Measurements from ENCODE around the gene NFE2L2. TPM values are rescaled to one million over a fixed set of nuclear protein-coding genes. Genes with fewer than 3 reads are reported as not detected.
"Not testable (repeated sequence)": the region's sequence is repeated elsewhere in the genome, so short reads cannot be mapped to it uniquely, and the experiment has no call there.

Gene NFE2L2
- 100 to 1,000 TPM in 1 of 4 donors, 10 to 100 TPM in 3; 41.6 to 105 (median 65.2) TPM for total RNA-seq

DNA sequence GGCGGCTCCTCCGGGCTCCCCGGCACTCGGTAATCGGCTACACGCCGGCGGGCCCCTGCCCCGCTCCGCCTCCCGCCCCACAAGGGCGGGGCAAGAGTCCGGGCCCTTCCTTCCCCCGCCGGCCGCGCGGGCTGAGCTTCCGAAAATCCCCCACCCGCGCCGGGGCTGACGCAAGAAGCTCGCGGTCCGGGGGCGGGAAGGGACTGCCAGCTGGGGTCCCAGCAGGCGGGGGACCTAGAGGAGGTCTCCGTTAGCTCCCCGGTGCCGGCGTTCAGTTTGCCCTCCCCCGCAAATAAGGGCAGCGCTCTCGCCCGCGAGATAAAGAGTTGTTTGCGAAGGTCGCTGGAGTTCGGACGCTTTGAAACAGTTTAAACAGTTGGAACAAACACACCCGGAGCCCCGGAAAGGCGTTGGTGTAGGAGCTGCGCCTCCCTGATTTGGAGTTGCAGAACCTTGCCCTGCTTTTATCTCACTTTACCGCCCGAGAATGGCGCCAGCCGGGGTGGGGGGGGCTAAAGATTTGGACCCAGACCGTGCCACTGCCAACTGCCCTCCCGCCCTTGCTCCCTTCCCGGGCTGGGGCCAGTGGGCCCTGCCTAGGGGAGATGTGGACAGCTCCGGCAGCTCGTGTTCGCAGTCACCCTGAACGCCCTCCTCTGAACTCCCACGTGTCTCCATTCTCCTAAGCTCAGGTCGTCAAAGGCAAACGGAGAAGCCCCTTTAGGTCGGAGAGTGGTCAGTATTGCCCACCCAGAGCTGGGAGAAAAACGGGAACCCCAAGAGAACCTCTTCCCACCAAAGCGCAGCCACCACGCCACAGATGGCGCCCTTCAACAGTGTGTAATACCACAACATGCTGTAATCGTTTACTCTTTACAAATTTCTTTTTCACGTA lies at the start of gene NFE2L2:
Gene NFE2L2 (minus strand): TSS at position 35 of the 895 bp plus-strand sequence. CDS start 151 bp downstream, outside the sequence.
- Histone ChIP-seq H3K36me3 (no peaks in the 10 kb centered on the region), H3K9me3 (no peaks in the 10 kb centered on the region), H3K27ac (peak within 1 kb of the TSS; percentile 98 to 100 (median 98)), H3K27me3 (no peaks in the 10 kb centered on the region), H3K4me3 (peak within 1 kb of the TSS; percentile 73 to 96 (median 86)), H3K4me1 (peaks cover 15 to 48% (median 39%) of the 10 kb centered on the region in 4 donors)
- TF ChIP-seq POLR2A (IDR thresholded peaks at IDR 0.05) (peak; percentile 96), EP300 (IDR thresholded peaks at IDR 0.05; ENCODE audit: low read depth) (peak; percentile 51), CTCF (IDR thresholded peaks at IDR 0.05) (peak in 3 of 5 experiments; percentile 22 to 34 (median 29)), POLR2AphosphoS5 (IDR thresholded peaks at IDR 0.05) (peak; percentile 95 to 97 (median 96))
- 0% methylated on average over 5 to 58 of the region's 66 CpGs for WGBS, 2 donors (ENCODE audit: low coverage in 1 of 2)
- intact Hi-C loops (cut with DNase I; ENCODE audit: low total_unique reads), result loop anchor here (2.0 to 10.0 kb wide), 3 partner anchors 52 to 100 kb away; partner anchors contain the start of gene HNRNPA3
- DNase-seq, result peak; percentile 95
- in situ Hi-C loops (cut with MboI; ENCODE audit: low pct_ligation_motif_present in 1 of 4, low pct_unique_long_range_greater_than_20kb in 1 of 4, low sequenced_read_pairs in 3 of 4), result loop anchor here in 1 of 4 donors (10.0 kb wide), 1 partner anchor 100 kb away; no protein-coding TSS in a partner anchor

DNA sequence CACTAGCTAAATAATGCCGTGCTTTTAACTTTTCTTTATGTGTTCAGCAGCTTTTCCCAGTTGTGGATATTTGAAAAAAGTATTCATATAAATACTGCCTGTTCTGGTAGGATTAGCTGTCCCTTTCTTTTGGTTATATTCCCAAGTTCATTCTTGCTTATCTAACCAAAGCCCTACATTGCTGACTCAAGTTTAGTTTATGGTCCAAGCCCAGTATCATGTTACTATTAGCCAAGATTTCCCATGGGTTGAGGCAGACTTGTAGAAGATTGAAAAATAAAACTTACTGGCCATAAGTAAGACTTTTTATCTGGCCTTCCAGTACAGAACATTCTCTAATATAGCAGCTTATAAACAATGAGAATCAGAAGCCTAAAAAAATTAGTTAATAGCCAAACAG lies 49.7 kb upstream of the NFE2L2 start:
- H3K36me3 ChIP-seq, result no peaks in the 10 kb centered on the region
- no peak overlapping the region for H3K4me3 ChIP-seq
- in situ Hi-C loops (cut with MboI; ENCODE audit: low pct_ligation_motif_present in 1 of 4, low pct_unique_long_range_greater_than_20kb in 1 of 4, low sequenced_read_pairs in 3 of 4), result no loop called here
- H3K27me3 ChIP-seq, result no peaks in the 10 kb centered on the region
- H3K9me3 ChIP-seq, result no peaks in the 10 kb centered on the region
- 75 to 85% methylated on average over 1 of the region's 1 CpG for WGBS, 2 donors (ENCODE audit: low coverage in 1 of 2)
- intact Hi-C loops (cut with DNase I; ENCODE audit: low total_unique reads), result no loop called here
- DNase-seq, result no peak
- H3K4me1 ChIP-seq, result no peaks in the 10 kb centered on the region
- H3K27ac ChIP-seq, result peak overlapping the region in 3 of 4 donors; percentile 7 to 36 (median 22)
- TF ChIP-seq EP300 (IDR thresholded peaks at IDR 0.05; ENCODE audit: low read depth) (no peak), CTCF (IDR thresholded peaks at IDR 0.05) (no peak), POLR2AphosphoS5 (IDR thresholded peaks at IDR 0.05) (no peak), POLR2A (IDR thresholded peaks at IDR 0.05) (no peak)

GRCh38 chr2:177313162-177313781 lies 48.7 kb upstream of the NFE2L2 start:
- no peak for DNase-seq
- Histone ChIP-seq H3K36me3 (no peaks in the 10 kb centered on the region), H3K27me3 (no peaks in the 10 kb centered on the region), H3K27ac (peak overlapping the region in 1 of 4 donors; percentile 36), H3K9me3 (no peaks in the 10 kb centered on the region), H3K4me1 (no peaks in the 10 kb centered on the region), H3K4me3 (no peak overlapping the region)
- intact Hi-C loops (cut with DNase I; ENCODE audit: low total_unique reads), result no loop called here
- TF ChIP-seq POLR2AphosphoS5 (IDR thresholded peaks at IDR 0.05), result no peak
- TF ChIP-seq EP300 (IDR thresholded peaks at IDR 0.05; ENCODE audit: low read depth), result no peak
- no peak for TF ChIP-seq POLR2A (IDR thresholded peaks at IDR 0.05)
- no peak for TF ChIP-seq CTCF (IDR thresholded peaks at IDR 0.05)
- 78 to 89% methylated on average over 1 to 2 of the region's 2 CpGs for WGBS, 2 donors (ENCODE audit: low coverage in 1 of 2)
- in situ Hi-C loops (cut with MboI; ENCODE audit: low pct_ligation_motif_present in 1 of 4, low pct_unique_long_range_greater_than_20kb in 1 of 4, low sequenced_read_pairs in 3 of 4), result no loop called here

- Histone ChIP-seq H3K9me3 (no peaks in the 10 kb centered on the region), H3K4me3 (no peak overlapping the region), H3K27me3 (no peaks in the 10 kb centered on the region), H3K36me3 (no peaks in the 10 kb centered on the region), H3K27ac (no peak overlapping the region), H3K4me1 (no peaks in the 10 kb centered on the region)
- no peak for DNase-seq
- TF ChIP-seq POLR2AphosphoS5 (IDR thresholded peaks at IDR 0.05) (no peak), CTCF (IDR thresholded peaks at IDR 0.05) (no peak), POLR2A (IDR thresholded peaks at IDR 0.05) (no peak), EP300 (IDR thresholded peaks at IDR 0.05; ENCODE audit: low read depth) (no peak)
- in situ Hi-C loops (cut with MboI; ENCODE audit: low pct_ligation_motif_present in 1 of 4, low pct_unique_long_range_greater_than_20kb in 1 of 4, low sequenced_read_pairs in 3 of 4), result no loop called here
- intact Hi-C loops (cut with DNase I; ENCODE audit: low total_unique reads), result no loop called here
- 80 to 97% methylated on average over 1 of the region's 1 CpG for WGBS, 2 donors (ENCODE audit: low coverage in 1 of 2)
These were observed 48.0 kb upstream of the NFE2L2 start for GRCh38 chr2:177312562-177312961.

- H3K4me3 ChIP-seq; in situ Hi-C loops (cut with MboI; ENCODE audit: low pct_ligation_motif_present in 1 of 4, low pct_unique_long_range_greater_than_20kb in 1 of 4, low sequenced_read_pairs in 3 of 4); H3K36me3 ChIP-seq; H3K9me3 ChIP-seq; H3K27me3 ChIP-seq; intact Hi-C loops (cut with DNase I; ENCODE audit: low total_unique reads); H3K27ac ChIP-seq; DNase-seq; H3K4me1 ChIP-seq: not testable (repeated sequence)
- WGBS, 2 donors (ENCODE audit: low coverage in 1 of 2), result 64 to 71% methylated on average over 7 of the region's 7 CpGs
These were observed 45.3 kb upstream of the NFE2L2 start for GRCh38 chr2:177309672-177310309.

Data from transverse colon (tissue), 4 donors.